GM11168 (cell line): ENCODE results near the gene SHANK3.

Experiments used
- in situ Hi-C: fragments of 300-500 bp; cut with MboI; formaldehyde crosslinking; loops from one replicate; pipeline ENCODE4 v1.12.0; 2022; ENCODE audit warnings: low sequenced_read_pairs; ENCODE audit not compliant: unreplicated experiment

The SHANK3 gene

GRCh38 chr22:50676661-50677492 is 4.3 kb downstream of the SHANK3 start:
- in situ Hi-C loops: no loop called here

GRCh38 chr22:50677493-50678217 is 5.0 kb downstream of the SHANK3 start:
- in situ Hi-C loops: no loop called here

- in situ Hi-C loops: no loop called here
Observed at GRCh38 chr22:50678218-50678650, 5.6 kb downstream of the SHANK3 start.

GRCh38 chr22:50678651-50679521 is 6.3 kb downstream of the SHANK3 start:
- in situ Hi-C loops: no loop called here

- in situ Hi-C loops: no loop called here
Observed at GRCh38 chr22:50683086-50683993, 10.7 kb downstream of the SHANK3 start.

- in situ Hi-C loops: no loop called here
Observed at GRCh38 chr22:50683994-50684371, 11.4 kb downstream of the SHANK3 start.

GRCh38 chr22:50684501-50684900 is 11.9 kb downstream of the SHANK3 start:
- in situ Hi-C loops: no loop called here

- in situ Hi-C loops: no loop called here
Observed at GRCh38 chr22:50684986-50685385, 12.4 kb downstream of the SHANK3 start.

- in situ Hi-C loops: no loop called here
Observed at GRCh38 chr22:50686794-50687193, 14.2 kb downstream of the SHANK3 start.

GRCh38 chr22:50687829-50688228 is 15.2 kb downstream of the SHANK3 start:
- in situ Hi-C loops: no loop called here

GRCh38 chr22:50688448-50688847 is 15.8 kb downstream of the SHANK3 start:
- in situ Hi-C loops: no loop called here

GRCh38 chr22:50691521-50691920 is 18.9 kb downstream of the SHANK3 start:
- in situ Hi-C loops: no loop called here

- in situ Hi-C loops: no loop called here
Observed at GRCh38 chr22:50693462-50693861, 20.8 kb downstream of the SHANK3 start.

- in situ Hi-C loops: no loop called here
Observed at GRCh38 chr22:50694099-50694605, 21.5 kb downstream of the SHANK3 start.

GRCh38 chr22:50694766-50695420 is 22.3 kb downstream of the SHANK3 start:
- in situ Hi-C loops: loop anchor here (5.0 kb wide), 1 partner anchor 38 kb away; no protein-coding TSS in a partner anchor

GRCh38 chr22:50695421-50696250 is 23.0 kb downstream of the SHANK3 start:
- in situ Hi-C loops: loop anchor here (5.0 kb wide), 1 partner anchor 38 kb away; no protein-coding TSS in a partner anchor

GRCh38 chr22:50696251-50696798 is 23.7 kb downstream of the SHANK3 start:
- in situ Hi-C loops: loop anchor here (5.0 kb wide), 1 partner anchor 39 kb away; no protein-coding TSS in a partner anchor
